B cell (primary cell): ENCODE measurements around the gene SLC40A1. TPM values are rescaled to one million over a fixed set of nuclear protein-coding genes. Genes with fewer than 3 reads are reported as not detected.

Experiments used
- ATAC-seq: fragments of 200-7000 bp; cut with Tn5 transposase; one replicate; pipeline ENCODE4 v1.10.0; 2021; ENCODE audit warnings: low read depth, mild to moderate bottlenecking, moderate number of reproducible peaks, moderate library complexity
- CTCF ChIA-PET: fragments of 350-600 bp; sonication (Branson Sonifier 250); formaldehyde crosslinking; loops from one replicate; lab custom pipeline; 2021; ENCODE audit warnings: antibody characterized with exemption, inconsistent platforms; lab: Charles Lee
- POLR2A ChIA-PET: fragments of 350-600 bp; sonication (Branson Sonifier 250); formaldehyde crosslinking; loops from one replicate; lab custom pipeline; 2021; ENCODE audit warnings: antibody characterized with exemption; lab: Charles Lee
- DNase-seq: peaks from one replicate; pipeline ENCODE4 v3.0.0; 2013
- H2AFZ ChIP-seq: 2 replicates; pipeline ENCODE4 v1.6.1; 2012; ENCODE audit warnings: mild to moderate bottlenecking, low read depth, low read length; ENCODE audit not compliant: insufficient read depth, poor library complexity, severe bottlenecking
- H3K27ac ChIP-seq, 2 donors: 1 replicate in 1 of 2; 2 replicates in 1 of 2; pipeline ENCODE4 v1.5.1; 2012 to 2013; ENCODE audit warnings: low read length in 2 of 2, mild to moderate bottlenecking in 2 of 2, moderate library complexity in 1 of 2
- H3K27me3 ChIP-seq, 4 experiments: fragments of 200-600 bp in 1 of 4; sonication (generic) in 1 of 4; replicated peaks in 1 of 4; 1 replicate in 2 of 4; 2 replicates in 2 of 4; pipeline versions ENCODE4 v1.6.1 to v1.7.0; 2013 to 2016; ENCODE audit warnings: low read length in 3 of 4, mild to moderate bottlenecking in 2 of 4, mixed read lengths in 1 of 4, moderate library complexity in 1 of 4; ENCODE audit not compliant: insufficient read depth in 4 of 4, control insufficient read depth in 3 of 4; ENCODE audit errors: control extremely low read depth in 1 of 4
- H3K36me3 ChIP-seq, 2 experiments: replicated peaks in 1 of 2; 1 replicate in 1 of 2; 2 replicates in 1 of 2; pipeline versions ENCODE4 v1.6.1 to v1.7.1; 2013; ENCODE audit warnings: low read length in 1 of 2; ENCODE audit not compliant: insufficient read depth in 2 of 2, control insufficient read depth in 1 of 2; ENCODE audit errors: control extremely low read depth in 1 of 2, extremely low read depth in 1 of 2
- H3K4me1 ChIP-seq, 2 donors: fragments of 200-600 bp in 1 of 2; sonication (generic) in 1 of 2; 1 replicate in 1 of 2; 2 replicates in 1 of 2; pipeline versions ENCODE4 v1.5.1 to v1.6.1; 2013 to 2017; ENCODE audit warnings: low read length in 2 of 2; ENCODE audit not compliant: control insufficient read depth in 2 of 2, insufficient read depth in 2 of 2
- H3K4me2 ChIP-seq: replicated peaks from 2 replicates; pipeline ENCODE3; 2012; ENCODE audit warnings: mild to moderate bottlenecking, low read depth, low read length; ENCODE audit not compliant: poor library complexity, severe bottlenecking
- H3K4me3 ChIP-seq, 5 experiments: fragments of 200-600 bp in 1 of 5; sonication (generic) in 1 of 5; 1 replicate in 3 of 5; 2 replicates in 2 of 5; pipeline versions ENCODE4 v1.5.1 to v1.7.0; 2011 to 2016; ENCODE audit warnings: low read length in 4 of 5, mild to moderate bottlenecking in 4 of 5, low read depth in 2 of 5, control low read depth in 1 of 5, moderate library complexity in 1 of 5; ENCODE audit not compliant: insufficient read depth in 1 of 5; ENCODE audit errors: control extremely low read depth in 1 of 5, extremely low read depth in 1 of 5
- H3K79me2 ChIP-seq: fragments of 200-600 bp; sonication (generic); one replicate; pipeline ENCODE4 v1.6.0; 2016; ENCODE audit warnings: low read length; ENCODE audit not compliant: control insufficient read depth, insufficient read depth
- H3K9ac ChIP-seq: fragments of 200-600 bp; sonication (generic); 2 replicates; pipeline ENCODE4 v1.6.1; 2017; ENCODE audit warnings: mild to moderate bottlenecking, low read length, moderate library complexity
- H3K9me3 ChIP-seq, 3 donors: one replicate each; pipeline versions ENCODE4 v1.6.1 to v1.7.1; 2013; ENCODE audit warnings: low read length in 2 of 3; ENCODE audit not compliant: control insufficient read depth in 2 of 3, insufficient read depth in 1 of 3; ENCODE audit errors: control extremely low read depth in 1 of 3
- H4K20me1 ChIP-seq: 2 replicates; pipeline ENCODE4 v1.6.0; 2012; ENCODE audit warnings: mild to moderate bottlenecking, low read length; ENCODE audit not compliant: insufficient read depth, control insufficient read depth, poor library complexity, severe bottlenecking
- H3K27ac Mint-ChIP-seq: one replicate; pipeline ENCODE4 v1.8.0; 2021; ENCODE audit warnings: mixed read lengths
- H3K27me3 Mint-ChIP-seq: one replicate; pipeline ENCODE4 v1.8.0; 2021; ENCODE audit warnings: mixed read lengths
- H3K4me1 Mint-ChIP-seq: one replicate; pipeline ENCODE4 v1.8.0; 2021; ENCODE audit warnings: mixed read lengths
- H3K4me3 Mint-ChIP-seq: one replicate; pipeline ENCODE4 v1.8.0; 2021; ENCODE audit warnings: mixed read lengths
- H3K9me3 Mint-ChIP-seq: one replicate; pipeline ENCODE4 v1.8.0; 2022; ENCODE audit warnings: mixed read lengths; ENCODE audit not compliant: insufficient read depth
- CTCF ChIP-seq: fragments of 200-600 bp; IDR thresholded peaks from one replicate; pipeline ENCODE4 v1.8.0; 2022; ENCODE audit warnings: antibody characterized with exemption, mild to moderate bottlenecking
- EZH2 ChIP-seq: IDR thresholded peaks from 2 replicates; pipeline ENCODE4 v1.6.1; 2012; ENCODE audit warnings: borderline replicate concordance, low read depth, mild to moderate bottlenecking, moderate library complexity, low read length; ENCODE audit not compliant: insufficient read depth, poor library complexity, severe bottlenecking
- WGBS: methylation state at CpG from one replicate; pipeline ENCODE4 v1.1.5; 2013; ENCODE audit warnings: missing lambda C conversion rate; ENCODE audit not compliant: insufficient coverage; 5-methylcytosine and 5-hydroxymethylcytosine counted together
- intact Hi-C: fragments of 100-400 bp; cut with micrococcal nuclease; formaldehyde crosslinking; loops from one replicate; pipeline ENCODE4 v1.10.0; 2022
- polyA plus RNA-seq: library from polyadenylated mRNA; depleted of rRNA; stranded (reverse); fragments of >200 nt; gene quantifications from 2 replicates; pipeline ENCODE4 v1.2.3, GENCODE V29; 2012
- total RNA-seq, 2 donors: library from RNA; stranded (reverse); fragments of 120-200 nt in 1 of 2; gene quantifications; 1 replicate in 1 of 2; 2 replicates in 1 of 2; pipeline versions ENCODE4 v1.2.3 to v1.2.4, GENCODE V29; 2013 to 2022

Gene SLC40A1
- total and polyA plus RNA-seq, 2 donors (not counting 1 experiment from before 2014, with no cell fraction given) = 0.07 to 0.39 TPM

GRCh38 chr2:189548666-189549448 is 31.7 kb downstream of the SLC40A1 start:
- ChIA-PET POLR2A (no interaction called here), CTCF (no interaction called here)
- Histone ChIP-seq H2AFZ (no peak overlapping the region), H3K9ac (no peak overlapping the region), H4K20me1 (no peaks in the 10 kb centered on the region), H3K27me3 (no peaks in the 10 kb centered on the region), H3K9me3 (no peaks in the 10 kb centered on the region), H3K79me2 (no peaks in the 10 kb centered on the region), H3K27ac (no peak overlapping the region), H3K36me3 (no peaks in the 10 kb centered on the region), H3K4me2 (no peak overlapping the region), H3K4me3 (no peak overlapping the region), H3K4me1 (no peaks in the 10 kb centered on the region)
- ATAC-seq = no peak
- Mint-ChIP-seq H3K4me1 (no peaks in the 10 kb centered on the region), H3K9me3 (no peaks in the 10 kb centered on the region), H3K27ac (no peak overlapping the region), H3K27me3 (peaks cover 12% of the 10 kb centered on the region), H3K4me3 (no peak overlapping the region)
- no peak for DNase-seq
- TF ChIP-seq EZH2 (no peak), CTCF (no peak)
- WGBS = no CpG with 5 or more reads among the region's 2 CpGs
- intact Hi-C loops = no loop called here

- ChIA-PET POLR2A (no interaction called here), CTCF (no interaction called here)
- Histone ChIP-seq H3K4me3 (no peak overlapping the region), H3K27ac (no peak overlapping the region), H3K9ac (no peak overlapping the region), H3K9me3 (no peaks in the 10 kb centered on the region), H3K36me3 (no peaks in the 10 kb centered on the region), H4K20me1 (no peaks in the 10 kb centered on the region), H3K27me3 (no peaks in the 10 kb centered on the region), H3K4me2 (no peak overlapping the region), H3K4me1 (no peaks in the 10 kb centered on the region), H2AFZ (no peak overlapping the region), H3K79me2 (no peaks in the 10 kb centered on the region)
- no peak for ATAC-seq
- intact Hi-C loops = no loop called here
- WGBS = no CpG with 5 or more reads among the region's 1 CpG
- TF ChIP-seq CTCF (no peak), EZH2 (no peak)
- no peaks in the 10 kb centered on the region for H3K4me1 Mint-ChIP-seq
- no peak overlapping the region for H3K27ac Mint-ChIP-seq
- no peaks in the 10 kb centered on the region for H3K9me3 Mint-ChIP-seq
- no peak for DNase-seq
- peaks cover 15% of the 10 kb centered on the region for H3K27me3 Mint-ChIP-seq
- no peak overlapping the region for H3K4me3 Mint-ChIP-seq
These were observed 35.2 kb downstream of the SLC40A1 start for GRCh38 chr2:189545418-189545817.
